MM.1S (cell line): Measurements from ENCODE around the gene EFCAB14.
A peak's percentile ranks its signal among the peaks of the same experiment; 100 is the strongest.
"Not testable (repeated sequence)": the region's sequence is repeated elsewhere in the genome, so short reads cannot be mapped to it uniquely, and the experiment has no call there.

ENCODE experiments used
- DNase-seq: peaks from one replicate; pipeline ENCODE4 v3.0.0-alpha.2; 2015
- H2AFZ ChIP-seq: fragments of 300-600 bp; sonication (generic); 2 replicates; pipeline ENCODE4 v1.6.0; 2016; ENCODE audit warnings: antibody characterized with exemption, low read length
- H3F3A ChIP-seq: fragments of 300-600 bp; sonication (generic); 2 replicates; pipeline ENCODE4 v1.6.1; 2016; ENCODE audit warnings: mild to moderate bottlenecking, antibody characterized with exemption, low read length, moderate library complexity, mixed read lengths; ENCODE audit not compliant: insufficient read depth
- H3K27ac ChIP-seq: fragments of 300-600 bp; sonication (generic); 2 replicates; pipeline ENCODE4 v1.5.1; 2016; ENCODE audit warnings: mild to moderate bottlenecking, low read length
- H3K27me3 ChIP-seq: fragments of 300-600 bp; sonication (generic); replicated peaks from 2 replicates; pipeline ENCODE4 v1.6.0; 2016; ENCODE audit warnings: low read length; ENCODE audit not compliant: insufficient read depth
- H3K36me3 ChIP-seq: fragments of 300-600 bp; sonication (generic); replicated peaks from 2 replicates; pipeline ENCODE4 v1.6.1; 2016; ENCODE audit warnings: mild to moderate bottlenecking, low read length, mixed read lengths; ENCODE audit not compliant: insufficient read depth
- H3K4me1 ChIP-seq: fragments of 300-600 bp; sonication (generic); 2 replicates; pipeline ENCODE4 v1.6.1; 2016; ENCODE audit warnings: low read length, mixed read lengths
- H3K4me2 ChIP-seq: fragments of 300-600 bp; sonication (generic); 2 replicates; pipeline ENCODE4 v1.6.0; 2016; ENCODE audit warnings: low read depth, low read length
- H3K4me3 ChIP-seq: fragments of 300-600 bp; sonication (generic); 2 replicates; pipeline ENCODE4 v1.5.1; 2016; ENCODE audit warnings: low read length, mixed read lengths
- H3K79me2 ChIP-seq: fragments of 300-600 bp; sonication (generic); 2 replicates; pipeline ENCODE4 v1.6.1; 2016; ENCODE audit warnings: mixed run types, low read length, mixed read lengths
- H3K9ac ChIP-seq: fragments of 300-600 bp; sonication (generic); 2 replicates; pipeline ENCODE4 v1.6.1; 2016; ENCODE audit warnings: low read length, mixed read lengths
- H3K9me2 ChIP-seq: fragments of 300-600 bp; sonication (generic); replicated peaks from 2 replicates; pipeline ENCODE4 v1.6.1; 2016; ENCODE audit warnings: mild to moderate bottlenecking, low read length, mixed read lengths; ENCODE audit not compliant: insufficient read depth
- H3K9me3 ChIP-seq: fragments of 300-600 bp; sonication (generic); replicated peaks from 2 replicates; pipeline ENCODE4 v1.6.1; 2016; ENCODE audit warnings: mild to moderate bottlenecking, low read length, mixed read lengths; ENCODE audit not compliant: insufficient read depth
- H4K20me1 ChIP-seq: fragments of 300-600 bp; sonication (generic); 2 replicates; pipeline ENCODE4 v1.6.1; 2016; ENCODE audit warnings: mild to moderate bottlenecking, low read length, moderate library complexity, mixed read lengths; ENCODE audit not compliant: insufficient read depth
- EZH2 ChIP-seq: fragments of 300-600 bp; sonication (generic); optimal IDR thresholded peaks from 2 replicates; pipeline ENCODE3; 2017; ENCODE audit warnings: low read depth, mild to moderate bottlenecking, antibody characterized with exemption, low read length, mixed read lengths
- EZH2phosphoT487 ChIP-seq: fragments of 300-600 bp; sonication (generic); IDR thresholded peaks from 2 replicates; pipeline ENCODE4 v1.6.1; 2018; ENCODE audit warnings: antibody characterized with exemption, low read length
- TF ChIP-seq, protein P1 (sequence below): fragments of 300-600 bp; sonication (generic); IDR thresholded peaks from 2 replicates; pipeline ENCODE4 v1.5.1; 2016; ENCODE audit warnings: antibody characterized with exemption, low read length, mixed read lengths

Gene EFCAB14

DNA sequence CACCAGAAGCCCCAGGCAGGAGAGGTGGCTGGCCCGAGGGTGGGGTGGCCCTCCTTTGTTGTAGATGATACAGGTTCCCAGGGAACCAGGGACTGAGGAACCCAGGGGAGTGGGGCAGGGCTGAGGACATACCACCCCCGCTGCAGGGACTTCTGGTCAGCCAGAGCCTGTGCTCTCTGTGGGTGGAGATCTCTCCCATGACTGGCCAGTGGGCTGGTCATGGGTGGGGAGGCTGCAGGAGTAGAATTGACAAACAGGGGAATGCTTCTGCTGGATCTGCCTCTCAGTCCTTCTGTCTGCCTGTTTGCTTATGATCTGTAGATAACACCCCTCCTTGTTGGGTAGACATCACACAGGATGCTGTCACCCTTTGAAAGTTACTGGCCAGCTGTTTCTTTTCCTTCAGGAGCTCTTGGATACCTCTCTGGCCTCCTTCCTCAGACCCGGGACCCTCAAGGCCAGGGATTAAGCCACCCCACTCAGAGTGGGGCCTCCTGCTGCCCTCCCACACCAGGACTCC is 2.8 kb upstream of the EFCAB14 start:
- no peak for DNase-seq
- Histone ChIP-seq H3K9me3 (no peaks in the 10 kb centered on the region), H3K27ac (no peak overlapping the region), H3K79me2 (peaks cover 22% of the 10 kb centered on the region), H3K4me1 (peaks cover 17% of the 10 kb centered on the region), H3K4me2 (no peak overlapping the region), H3K27me3 (no peaks in the 10 kb centered on the region), H3K4me3 (no peak overlapping the region), H2AFZ (no peak overlapping the region), H3F3A (no peaks in the 10 kb centered on the region), H3K9me2 (no peaks in the 10 kb centered on the region), H3K9ac (no peak overlapping the region), H3K36me3 (no peaks in the 10 kb centered on the region), H4K20me1 (0 out of 2 replicates have a peak, but pooled peaks cover 4% of the 10 kb centered on the region)
- TF ChIP-seq, protein P1, sequence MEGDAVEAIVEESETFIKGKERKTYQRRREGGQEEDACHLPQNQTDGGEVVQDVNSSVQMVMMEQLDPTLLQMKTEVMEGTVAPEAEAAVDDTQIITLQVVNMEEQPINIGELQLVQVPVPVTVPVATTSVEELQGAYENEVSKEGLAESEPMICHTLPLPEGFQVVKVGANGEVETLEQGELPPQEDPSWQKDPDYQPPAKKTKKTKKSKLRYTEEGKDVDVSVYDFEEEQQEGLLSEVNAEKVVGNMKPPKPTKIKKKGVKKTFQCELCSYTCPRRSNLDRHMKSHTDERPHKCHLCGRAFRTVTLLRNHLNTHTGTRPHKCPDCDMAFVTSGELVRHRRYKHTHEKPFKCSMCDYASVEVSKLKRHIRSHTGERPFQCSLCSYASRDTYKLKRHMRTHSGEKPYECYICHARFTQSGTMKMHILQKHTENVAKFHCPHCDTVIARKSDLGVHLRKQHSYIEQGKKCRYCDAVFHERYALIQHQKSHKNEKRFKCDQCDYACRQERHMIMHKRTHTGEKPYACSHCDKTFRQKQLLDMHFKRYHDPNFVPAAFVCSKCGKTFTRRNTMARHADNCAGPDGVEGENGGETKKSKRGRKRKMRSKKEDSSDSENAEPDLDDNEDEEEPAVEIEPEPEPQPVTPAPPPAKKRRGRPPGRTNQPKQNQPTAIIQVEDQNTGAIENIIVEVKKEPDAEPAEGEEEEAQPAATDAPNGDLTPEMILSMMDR, result no peak
- TF ChIP-seq EZH2, result no peak
- no peak for TF ChIP-seq EZH2phosphoT487

DNA sequence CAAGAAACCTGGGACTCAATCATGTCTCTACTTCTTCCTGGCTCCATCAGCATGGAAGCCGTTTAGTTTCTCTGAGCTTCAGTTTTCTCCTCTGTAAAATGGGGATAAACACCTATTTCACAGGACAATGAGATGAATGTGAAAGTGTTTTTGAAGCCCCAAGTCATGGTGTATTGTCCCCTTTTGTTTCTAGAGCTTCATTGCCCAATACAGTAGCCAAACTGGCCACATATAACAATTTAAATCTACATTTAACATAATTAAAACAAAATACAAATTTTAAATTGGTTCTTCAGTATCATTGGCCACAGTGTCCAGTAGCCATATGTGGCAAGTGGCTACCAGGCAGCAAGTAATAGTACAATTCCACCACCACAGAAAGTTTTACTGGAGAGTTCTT is 2.3 kb upstream of the EFCAB14 start:
- TF ChIP-seq, protein P1, result no peak
- TF ChIP-seq EZH2phosphoT487 (no peak), EZH2 (no peak)
- Histone ChIP-seq H3K79me2 (peaks cover 27% of the 10 kb centered on the region), H3K36me3 (no peaks in the 10 kb centered on the region), H3K9me3 (no peaks in the 10 kb centered on the region), H3K9me2 (no peaks in the 10 kb centered on the region), H3K4me2 (no peak overlapping the region), H3K4me3 (no peak overlapping the region), H3K4me1 (peaks cover 17% of the 10 kb centered on the region), H3K27me3 (no peaks in the 10 kb centered on the region), H2AFZ (no peak overlapping the region), H4K20me1 (0 out of 2 replicates have a peak, but pooled peaks cover 4% of the 10 kb centered on the region), H3K9ac (no peak overlapping the region), H3F3A (no peaks in the 10 kb centered on the region), H3K27ac (no peak overlapping the region)
- DNase-seq, result no peak

DNA sequence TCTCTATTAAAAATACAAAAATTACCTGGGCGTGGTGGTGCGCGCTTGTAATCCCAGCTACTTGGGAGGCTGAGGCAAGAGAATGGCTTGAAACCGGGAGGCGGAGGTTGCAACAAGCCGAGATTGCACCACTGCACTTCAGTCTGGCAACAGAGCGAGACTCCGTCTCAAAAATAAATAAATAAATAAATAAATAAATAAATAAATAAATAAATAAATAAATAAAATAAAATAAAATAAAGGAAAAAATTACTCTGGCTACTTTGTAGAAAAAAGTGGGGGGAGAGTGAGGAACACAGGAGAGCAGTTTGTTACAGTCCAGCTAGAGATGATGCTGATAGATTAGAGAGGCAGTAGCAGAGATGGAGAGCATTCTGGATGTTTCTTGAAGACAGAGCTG is 1.4 kb upstream of the EFCAB14 start:
- H3K9ac ChIP-seq, H3F3A ChIP-seq, H2AFZ ChIP-seq: not testable (repeated sequence)

DNA sequence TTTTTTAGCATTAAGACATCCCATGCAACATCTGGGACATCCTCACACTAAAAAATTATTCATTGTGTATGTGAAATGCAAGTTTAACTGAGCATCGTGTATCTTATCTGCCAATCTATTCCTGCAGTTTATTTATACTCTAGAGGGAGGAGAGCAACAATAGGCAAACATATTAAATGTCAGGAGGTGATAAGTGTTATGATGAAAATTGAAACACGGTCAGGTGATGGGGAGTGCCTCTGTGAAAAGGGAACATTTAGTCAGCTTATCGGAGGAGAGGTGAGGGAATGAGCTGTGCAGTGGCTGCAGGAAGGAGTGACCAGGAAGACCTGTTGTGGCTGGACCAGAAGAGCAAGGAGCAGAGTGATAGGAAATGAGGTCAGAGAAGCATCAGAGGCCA is 775 bp upstream of the EFCAB14 start:
- H3F3A ChIP-seq, result no peaks in the 10 kb centered on the region
- H3K4me3 ChIP-seq, result peak overlapping the region; percentile 48

More for the DNA sequence above, 1.4 kb upstream of the EFCAB14 start:
- Histone ChIP-seq H3K79me2 (peaks cover 30% of the 10 kb centered on the region), H3K4me1 (peaks cover 17% of the 10 kb centered on the region)
- H4K20me1 ChIP-seq, H3K27ac ChIP-seq, H3K27me3 ChIP-seq, H3K4me2 ChIP-seq, DNase-seq, H3K4me3 ChIP-seq, H3K9me3 ChIP-seq, H3K36me3 ChIP-seq, H3K9me2 ChIP-seq: not testable (repeated sequence)

More for the DNA sequence above, 775 bp upstream of the EFCAB14 start:
- DNase-seq, result no peak
- peak overlapping the region; percentile 70 for H3K4me2 ChIP-seq
- no peaks in the 10 kb centered on the region for H3K9me2 ChIP-seq
- H3K79me2 ChIP-seq, result peaks cover 30% of the 10 kb centered on the region
- TF ChIP-seq, protein P1, result no peak
- TF ChIP-seq EZH2, result no peak
- no peak for TF ChIP-seq EZH2phosphoT487
- peaks cover 17% of the 10 kb centered on the region for H3K4me1 ChIP-seq
- H2AFZ ChIP-seq, result peak overlapping the region; percentile 81
- peak overlapping the region; percentile 12; the same call in 1 of the 2 replicates for H3K9ac ChIP-seq
- no peaks in the 10 kb centered on the region for H3K9me3 ChIP-seq
- H3K27me3 ChIP-seq, result no peaks in the 10 kb centered on the region
- H4K20me1 ChIP-seq, result 0 out of 2 replicates have a peak, but pooled peaks cover 4% of the 10 kb centered on the region
- H3K36me3 ChIP-seq, result no peaks in the 10 kb centered on the region
- no peak overlapping the region for H3K27ac ChIP-seq
